Measurements from ENCODE around the gene LRP3. TPM values are rescaled to one million over a fixed set of nuclear protein-coding genes. Genes with fewer than 3 reads are reported as not detected.
"Not testable (repeated sequence)": the region's sequence is repeated elsewhere in the genome, so short reads cannot be mapped to it uniquely, and the experiment has no call there.

The LRP3 gene
- total RNA-seq, 6 donors from 2014 or later = 8.2 to 29.7 (median 19.0) TPM

DNA sequence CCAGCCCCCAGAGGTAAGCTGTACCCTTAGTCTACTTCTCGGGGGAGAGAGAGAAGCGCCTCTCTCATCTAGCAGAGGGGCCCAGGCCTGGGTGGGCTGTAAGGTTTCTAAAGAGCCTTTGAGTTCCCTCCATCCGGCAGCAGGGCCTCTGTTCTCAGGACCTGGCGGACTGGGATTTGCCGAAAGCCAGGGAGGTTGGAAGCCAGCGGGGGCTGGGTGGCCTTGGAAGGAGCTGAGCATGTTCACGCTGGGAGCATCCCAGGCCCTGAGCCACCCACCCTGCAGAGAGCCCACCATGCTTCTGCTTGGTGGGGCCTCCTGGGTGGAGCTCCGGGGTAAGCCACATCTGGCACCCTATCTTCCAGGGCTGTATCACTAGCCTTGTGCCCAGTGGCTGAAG lies 23.8 kb downstream of the LRP3 start:
- no peak overlapping the region for H3K4me3 ChIP-seq
- H3K27me3 ChIP-seq = no peaks in the 10 kb centered on the region
- no peaks in the 10 kb centered on the region for H3K9me3 ChIP-seq
- DNase-seq (no peak), ATAC-seq (ENCODE audit: low FRiP score in 2 of 2) (no peak)
- H3K27ac ChIP-seq = no peak overlapping the region
- 84 to 98% methylated on average over 6 to 7 of the region's 8 CpGs for WGBS, 2 donors
- H3K36me3 ChIP-seq = no peaks in the 10 kb centered on the region
- TF ChIP-seq EP300 (IDR thresholded peaks at IDR 0.05) (no peak), CTCF (IDR thresholded peaks at IDR 0.05) (no peak), POLR2A (IDR thresholded peaks at IDR 0.05) (no peak), POLR2AphosphoS5 (IDR thresholded peaks at IDR 0.05) (no peak)
- H3K4me1 ChIP-seq = no peaks in the 10 kb centered on the region

GRCh38 chr19:33219261-33219815 lies 25.2 kb downstream of the LRP3 start:
- WGBS, 2 donors = 56 to 78% methylated on average over 9 to 12 of the region's 12 CpGs
- no peak for ATAC-seq (ENCODE audit: low FRiP score in 2 of 2)
- H3K4me1 ChIP-seq = no peaks in the 10 kb centered on the region
- DNase-seq = no peak
- no peaks in the 10 kb centered on the region for H3K9me3 ChIP-seq
- H3K4me3 ChIP-seq = no peak overlapping the region
- H3K27me3 ChIP-seq = peaks cover 0 to 2% (median 0%) of the 10 kb centered on the region in 4 donors
- TF ChIP-seq POLR2AphosphoS5 (IDR thresholded peaks at IDR 0.05) = no peak
- no peak for TF ChIP-seq POLR2A (IDR thresholded peaks at IDR 0.05)
- TF ChIP-seq CTCF (IDR thresholded peaks at IDR 0.05) = no peak
- no peak for TF ChIP-seq EP300 (IDR thresholded peaks at IDR 0.05)
- H3K36me3 ChIP-seq = no peaks in the 10 kb centered on the region
- no peak overlapping the region for H3K27ac ChIP-seq

DNA sequence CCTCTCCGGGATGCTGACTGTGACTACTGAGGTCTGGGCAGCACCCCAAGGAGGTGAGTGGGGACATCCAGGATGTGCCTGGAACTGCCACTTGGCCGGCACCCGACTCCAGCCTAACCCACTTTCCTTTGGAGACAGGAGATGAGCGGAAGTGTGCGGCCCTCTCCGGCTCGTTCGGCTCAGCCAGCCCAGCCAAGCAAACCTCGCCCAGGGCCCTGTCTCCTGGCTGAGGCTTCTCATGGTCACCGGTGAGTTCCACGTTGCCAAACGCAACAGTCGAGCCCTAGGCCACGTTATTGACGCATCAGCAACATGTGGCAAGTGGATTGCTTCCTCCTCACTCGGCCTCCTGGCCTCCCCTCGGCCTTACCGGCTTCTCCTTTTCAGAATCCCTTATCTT lies 26.0 kb downstream of the LRP3 start:
- no peak overlapping the region for H3K27ac ChIP-seq
- WGBS, 2 donors = 78 to 81% methylated on average over 14 to 18 of the region's 18 CpGs

GRCh38 chr19:33220735-33221134 lies 26.6 kb downstream of the LRP3 start:
- WGBS, 2 donors = 83 to 89% methylated on average over 9 of the region's 9 CpGs
- no peak overlapping the region for H3K27ac ChIP-seq
- no peaks in the 10 kb centered on the region for H3K9me3 ChIP-seq
- DNase-seq = no peak
- peaks cover 6 to 10% (median 7%) of the 10 kb centered on the region in 4 donors for H3K4me1 ChIP-seq
- no peak overlapping the region for H3K4me3 ChIP-seq
- H3K27me3 ChIP-seq = peaks cover 0 to 14% (median 11%) of the 10 kb centered on the region in 4 donors
- H3K36me3 ChIP-seq = no peaks in the 10 kb centered on the region
- no peak for ATAC-seq (ENCODE audit: low FRiP score in 2 of 2)
- TF ChIP-seq CTCF (IDR thresholded peaks at IDR 0.05) (no peak), EP300 (IDR thresholded peaks at IDR 0.05) (no peak)

More for the DNA sequence above, 26.0 kb downstream of the LRP3 start:
- Histone ChIP-seq H3K27me3 (peaks cover 0 to 7% (median 5%) of the 10 kb centered on the region in 4 donors), H3K4me3 (no peak overlapping the region), H3K4me1 (peaks cover 0 to 3% (median under 1%) of the 10 kb centered on the region in 4 donors), H3K9me3 (no peaks in the 10 kb centered on the region), H3K36me3 (no peaks in the 10 kb centered on the region)
- no peak for ATAC-seq (ENCODE audit: low FRiP score in 2 of 2)
- TF ChIP-seq POLR2AphosphoS5 (IDR thresholded peaks at IDR 0.05) (no peak), CTCF (IDR thresholded peaks at IDR 0.05) (no peak), POLR2A (IDR thresholded peaks at IDR 0.05) (no peak), EP300 (IDR thresholded peaks at IDR 0.05) (no peak)
- no peak for DNase-seq

DNA sequence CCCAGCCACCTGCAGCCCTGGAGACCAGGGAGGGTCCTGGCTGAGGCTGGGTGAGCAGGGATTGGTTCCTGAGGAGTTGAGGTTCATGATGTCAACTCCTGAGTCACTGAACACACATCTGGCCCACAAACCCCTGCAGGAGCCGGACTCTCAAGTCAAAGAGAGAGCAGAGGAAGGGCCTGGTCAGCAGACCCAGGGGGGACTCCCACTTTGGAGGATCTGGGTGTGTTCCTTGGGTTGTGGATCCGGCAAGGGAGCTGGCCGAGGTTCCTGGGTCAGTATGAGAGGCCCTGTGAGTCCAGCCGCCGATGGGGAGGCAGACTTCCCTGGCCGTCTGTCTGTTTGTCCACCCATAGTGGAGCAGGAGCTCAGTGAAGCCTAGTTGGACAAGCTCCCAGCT lies 27.5 kb downstream of the LRP3 start:
- no peak for DNase-seq
- Histone ChIP-seq H3K36me3 (no peaks in the 10 kb centered on the region), H3K27ac (no peak overlapping the region), H3K27me3 (peaks cover 0 to 22% (median 17%) of the 10 kb centered on the region in 4 donors), H3K9me3 (no peaks in the 10 kb centered on the region), H3K4me1 (peaks cover 12 to 19% (median 14%) of the 10 kb centered on the region in 4 donors), H3K4me3 (no peak overlapping the region)
- WGBS, 2 donors = 88 to 91% methylated on average over 3 to 6 of the region's 6 CpGs
- TF ChIP-seq CTCF (IDR thresholded peaks at IDR 0.05) (no peak), POLR2A (IDR thresholded peaks at IDR 0.05) (no peak)
- ATAC-seq (ENCODE audit: low FRiP score in 2 of 2) = no peak

GRCh38 chr19:33222255-33222654 lies 28.1 kb downstream of the LRP3 start:
- Histone ChIP-seq H3K27me3 (peaks cover 0 to 28% (median 22%) of the 10 kb centered on the region in 4 donors), H3K4me1 (peaks cover 15 to 24% (median 19%) of the 10 kb centered on the region in 4 donors)
- 77 to 83% methylated on average over 2 of the region's 2 CpGs for WGBS, 2 donors
- ATAC-seq (ENCODE audit: low FRiP score in 2 of 2); H3K9me3 ChIP-seq; H3K4me3 ChIP-seq; H3K27ac ChIP-seq; DNase-seq; H3K36me3 ChIP-seq: not testable (repeated sequence)

Data from upper lobe of left lung (tissue), 6 donors.